Medulla oblongata (tissue), 1 donor: ENCODE data around the gene RNF144B.
"Not testable (repeated sequence)": the region's sequence is repeated elsewhere in the genome, so short reads cannot be mapped to it uniquely, and the experiment has no call there.

Source experiments
- DNase-seq: peaks from one replicate; pipeline ENCODE4 v3.0.0-alpha.2; 2015; ENCODE audit errors: extremely low spot score

Gene RNF144B

DNA sequence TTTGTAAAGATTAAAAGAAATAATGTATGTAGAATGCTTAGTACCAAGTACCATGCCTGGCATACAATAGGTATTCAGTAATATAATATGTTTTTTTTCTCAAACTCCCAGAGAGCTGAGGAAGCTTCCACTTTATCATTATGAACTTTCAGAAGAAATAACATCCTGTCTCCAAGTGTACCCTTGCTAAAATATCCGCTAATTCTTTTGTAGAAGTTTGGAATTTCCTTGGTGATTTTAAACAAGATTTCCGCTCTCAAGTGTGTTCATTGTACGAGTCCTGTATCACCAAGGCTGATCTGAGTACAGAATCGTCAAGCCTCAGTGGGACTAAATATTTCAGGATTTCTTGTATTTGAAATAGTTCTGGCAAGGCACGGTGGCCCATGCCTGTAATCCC is 16.1 kb upstream of the RNF144B start:
- no peak for DNase-seq

DNA sequence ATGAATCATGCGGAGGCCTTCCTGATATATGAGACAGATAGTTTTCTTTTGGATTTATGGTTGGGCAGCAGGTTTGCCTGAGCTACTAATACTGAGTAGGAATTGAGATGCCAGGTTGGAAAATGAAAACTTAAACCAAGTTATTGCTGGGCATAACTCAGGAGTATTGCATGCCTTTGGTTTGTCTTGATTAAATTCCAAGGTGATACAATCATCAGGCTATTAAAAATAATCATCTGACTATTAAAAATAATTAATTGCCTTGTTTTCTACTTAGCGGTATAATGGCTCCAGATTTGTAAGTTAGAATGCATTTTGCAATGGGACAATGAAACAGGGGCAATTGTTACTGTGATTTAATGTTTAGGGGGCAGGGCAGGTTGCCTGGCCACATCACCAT is 15.5 kb upstream of the RNF144B start:
- no peak for DNase-seq

DNA sequence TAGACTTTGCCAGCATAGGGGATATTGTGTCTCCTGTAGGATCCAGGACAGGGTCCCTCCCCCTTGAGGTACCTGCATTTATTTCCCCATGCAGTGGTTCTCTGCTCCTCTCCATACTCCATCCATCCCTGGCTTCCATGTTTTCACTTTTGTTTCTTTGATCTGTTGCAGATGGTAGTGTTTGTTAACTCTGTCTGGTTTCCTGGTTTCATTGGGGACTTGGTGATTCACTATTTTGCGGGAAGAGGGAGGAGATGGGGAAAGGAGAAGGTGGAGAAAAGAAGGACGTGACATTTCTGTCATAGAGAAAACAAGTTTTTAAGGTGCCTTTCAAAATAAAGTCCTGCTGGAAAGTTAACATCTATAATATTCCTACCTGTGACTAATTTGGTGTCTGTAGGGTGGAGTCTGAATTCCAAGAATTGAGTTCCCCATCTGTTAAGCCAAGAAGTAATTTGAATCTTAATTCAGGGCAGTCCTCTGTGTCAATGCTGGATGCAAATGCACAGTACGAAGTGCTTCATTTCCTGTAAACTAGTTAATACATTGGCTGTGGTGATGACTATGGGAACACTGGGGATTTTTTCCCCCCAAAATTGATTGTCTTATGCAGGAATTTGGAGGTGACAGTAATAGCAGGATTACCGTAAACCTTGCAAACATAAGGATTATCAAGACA is 6.9 kb upstream of the RNF144B start:
- DNase-seq = no peak

DNA sequence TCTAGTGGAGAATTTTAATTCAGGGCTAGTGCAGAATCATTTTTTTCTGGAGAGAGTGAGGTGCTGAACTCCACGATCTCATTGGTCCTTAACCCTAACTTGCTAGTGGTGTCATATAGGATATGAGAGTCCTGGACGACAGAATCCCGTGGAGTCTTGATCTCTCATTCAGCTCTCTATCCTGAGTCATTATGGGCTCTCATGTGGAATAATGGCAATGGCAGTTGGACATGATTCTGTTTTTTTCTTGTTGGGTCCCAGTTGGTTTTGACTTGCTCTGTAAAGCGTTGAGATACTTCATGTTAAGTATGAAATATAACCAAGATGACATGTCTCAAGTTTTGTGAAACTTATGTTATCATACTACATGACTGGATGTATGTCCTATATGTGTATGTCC is 6.3 kb upstream of the RNF144B start:
- DNase-seq = no peak

DNA sequence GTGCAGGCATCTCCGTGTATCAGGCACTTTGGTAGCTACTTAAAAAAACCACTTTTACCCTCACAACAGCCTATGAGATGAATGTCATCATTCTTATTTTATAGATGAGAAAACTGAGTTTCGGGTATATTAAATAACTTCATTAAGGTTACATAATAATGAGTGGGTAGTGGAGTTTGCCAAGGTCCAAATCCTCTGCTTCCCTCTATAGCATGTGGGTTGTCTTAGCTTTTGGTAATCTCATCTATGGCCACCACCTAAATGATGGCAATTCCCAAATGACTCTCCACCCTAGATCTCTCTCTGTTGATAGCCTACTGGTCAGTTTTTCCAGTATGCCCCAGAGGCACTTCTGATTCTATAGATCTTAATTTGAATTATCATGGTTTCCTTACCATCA is 3.7 kb upstream of the RNF144B start:
- DNase-seq = no peak

DNA sequence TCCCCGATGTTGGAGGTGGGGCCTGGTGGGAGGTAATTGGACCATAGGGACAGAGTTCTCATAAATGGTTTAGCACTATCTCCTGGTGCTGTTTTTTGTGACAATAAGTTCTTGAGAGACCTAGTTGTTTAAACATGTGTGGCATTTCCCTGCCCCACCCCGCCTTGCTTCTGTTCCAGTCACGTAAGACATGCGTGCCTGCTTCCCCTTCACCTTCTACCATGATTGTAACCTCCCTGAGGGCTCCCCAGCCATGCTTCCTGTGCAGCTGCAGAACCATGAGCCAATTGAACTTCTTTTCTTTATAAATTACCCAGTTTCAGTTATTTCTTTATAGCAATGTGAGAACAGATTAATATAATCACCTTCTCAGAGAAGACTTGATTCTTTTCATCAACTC is 2.5 kb upstream of the RNF144B start:
- no peak for DNase-seq

DNA sequence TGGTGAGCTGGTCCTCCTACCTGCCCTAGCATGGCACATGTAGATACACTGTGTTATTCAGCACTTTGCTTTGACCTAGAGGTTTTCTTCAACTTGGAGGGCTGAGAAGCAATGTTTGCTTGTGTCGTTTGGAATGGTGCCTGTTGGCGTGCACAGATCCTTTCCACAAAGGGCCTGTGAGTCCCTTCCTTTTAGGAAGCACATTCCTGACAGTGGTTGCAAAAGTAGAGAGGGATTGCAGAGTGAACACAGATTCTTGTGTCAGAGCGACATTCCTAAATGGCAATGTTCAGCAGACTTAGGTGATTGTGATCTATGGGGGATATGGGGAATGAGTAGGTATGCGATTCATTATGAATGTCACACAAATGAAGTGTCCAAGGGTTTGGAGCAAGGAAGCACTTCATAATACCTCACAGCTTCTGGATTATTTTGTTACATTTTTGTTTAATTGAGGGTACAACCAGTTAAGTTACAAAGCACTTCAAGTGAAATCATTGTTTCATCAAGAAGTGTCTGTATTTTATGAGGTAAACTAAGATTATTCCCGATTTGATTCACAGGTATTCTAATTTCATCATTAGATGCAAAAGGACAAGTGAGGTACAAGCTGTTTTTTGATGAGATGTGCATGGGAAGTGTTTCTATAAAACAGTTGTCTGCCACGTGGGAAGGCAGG is 713 bp upstream of the RNF144B start:
- peak; percentile 15 for DNase-seq

DNA sequence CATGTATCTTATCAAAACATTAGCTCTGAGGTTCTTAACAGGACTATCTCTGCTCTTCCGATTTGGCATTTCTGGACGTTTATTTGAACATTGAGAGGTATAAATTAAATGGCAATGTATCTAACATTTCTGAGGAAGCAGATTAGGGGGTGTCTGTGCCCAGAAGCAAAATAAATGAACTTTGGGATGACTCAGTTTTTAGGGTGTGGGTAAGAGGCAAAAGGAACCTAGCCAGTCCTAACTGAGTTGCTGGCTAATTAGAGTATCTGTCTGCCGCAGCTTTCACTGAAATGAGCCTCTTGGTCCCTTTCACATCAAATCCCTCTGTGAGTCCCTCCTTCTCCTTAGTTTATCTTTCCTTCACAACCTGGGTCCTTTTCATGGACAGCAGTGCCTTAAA is 1.1 kb downstream of the RNF144B start:
- DNase-seq = peak; percentile 15

DNA sequence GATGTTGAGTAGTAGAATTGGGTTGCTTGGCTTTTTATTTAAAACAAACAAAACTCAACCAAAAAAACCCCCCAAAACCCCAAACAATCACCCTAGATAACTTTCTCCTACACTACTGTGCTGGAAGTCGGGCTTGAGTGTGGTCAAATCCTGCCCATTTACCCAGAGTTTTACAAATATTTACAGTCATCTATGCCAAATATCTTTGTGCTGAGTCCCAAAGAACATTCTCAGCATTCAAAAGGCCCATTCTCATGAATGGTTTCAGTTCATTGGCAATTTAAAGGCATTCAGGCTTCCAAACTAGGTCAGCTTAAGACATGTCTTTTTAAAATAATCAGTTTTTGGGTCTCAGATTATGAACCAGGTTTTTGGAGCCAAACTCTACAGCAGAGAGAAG is 1.8 kb downstream of the RNF144B start:
- peak; percentile 30 for DNase-seq

DNA sequence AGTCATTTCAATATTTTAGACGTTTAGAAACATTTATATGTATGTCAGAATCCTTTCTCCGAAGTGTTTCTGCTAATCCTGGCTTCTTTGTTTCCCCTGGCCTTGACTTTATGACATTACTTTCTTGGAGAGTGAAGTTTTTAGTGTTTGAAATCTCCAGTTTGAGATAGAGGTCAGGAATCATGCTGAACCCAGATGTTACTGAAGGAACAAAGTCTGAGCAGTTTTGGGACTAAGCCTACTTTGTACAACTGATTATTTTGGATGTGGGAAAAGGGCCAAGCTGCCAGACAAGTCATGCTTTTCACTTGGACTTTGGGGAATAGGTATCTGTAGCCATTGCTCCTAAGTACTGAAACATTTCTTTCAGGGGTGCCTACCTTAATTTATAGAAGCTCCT is 2.3 kb downstream of the RNF144B start:
- peak; percentile 14 for DNase-seq

DNA sequence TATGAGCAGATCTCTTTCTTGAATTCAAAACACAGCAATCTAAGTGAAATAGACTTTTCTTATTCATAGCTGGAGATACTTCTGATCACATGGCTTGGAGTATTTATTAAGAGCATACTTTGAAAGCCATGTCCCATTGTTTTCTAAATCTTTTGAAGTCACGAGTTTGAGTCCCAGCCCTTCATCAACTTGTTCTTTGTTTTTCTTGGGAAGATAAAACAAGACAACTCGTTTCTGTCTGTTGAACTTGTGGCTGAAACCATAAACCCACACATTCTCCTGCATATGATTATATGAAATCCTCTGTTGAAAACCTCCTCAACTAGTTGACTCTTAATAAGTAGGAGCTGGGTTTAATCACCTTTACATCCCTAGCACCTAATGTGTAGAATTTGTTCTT is 3.3 kb downstream of the RNF144B start:
- DNase-seq = no peak

DNA sequence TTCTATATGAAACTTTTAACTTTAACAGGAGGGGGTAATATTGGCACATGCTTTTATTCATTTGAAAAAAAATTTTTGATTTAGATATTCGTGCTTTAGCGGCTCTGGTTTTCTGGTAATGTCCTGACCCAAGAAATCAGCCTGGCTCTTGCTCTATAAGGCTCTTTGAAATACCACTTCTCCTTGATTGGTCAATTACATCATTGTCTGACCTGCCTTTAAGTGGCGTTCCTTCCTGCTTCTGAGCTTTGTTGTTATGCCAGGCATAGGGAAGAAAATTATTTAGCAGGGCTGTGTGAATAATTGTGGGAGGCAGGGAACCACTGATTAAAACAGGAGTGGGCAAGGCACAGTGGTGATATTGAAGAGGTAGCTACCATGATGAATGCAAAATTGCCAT is 3.9 kb downstream of the RNF144B start:
- peak; percentile 12 for DNase-seq

DNA sequence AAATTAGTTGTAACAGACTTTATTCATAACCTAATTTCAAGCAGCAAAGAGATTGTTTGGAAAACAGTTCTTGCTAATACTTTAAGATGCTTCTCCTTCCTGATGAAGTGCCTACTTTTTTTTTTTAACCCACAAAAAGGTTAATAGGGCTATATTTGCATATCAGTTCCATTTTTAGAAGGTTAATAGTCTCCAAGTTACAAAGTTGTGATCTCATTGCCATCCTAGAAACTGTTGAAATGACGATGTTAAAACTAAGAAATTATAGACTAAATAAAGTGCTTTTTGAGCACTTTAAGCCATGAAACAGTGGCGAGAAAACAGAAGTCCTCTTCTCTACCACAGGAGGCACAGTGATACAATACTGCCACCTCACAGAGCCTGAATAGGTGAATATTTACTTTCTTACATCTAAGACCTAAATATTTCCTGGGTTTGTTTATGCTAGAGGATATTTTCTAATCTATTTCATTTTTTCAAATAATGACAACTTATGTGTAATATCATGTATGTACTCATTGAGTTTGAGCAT is 5.3 kb downstream of the RNF144B start:
- no peak for DNase-seq

DNA sequence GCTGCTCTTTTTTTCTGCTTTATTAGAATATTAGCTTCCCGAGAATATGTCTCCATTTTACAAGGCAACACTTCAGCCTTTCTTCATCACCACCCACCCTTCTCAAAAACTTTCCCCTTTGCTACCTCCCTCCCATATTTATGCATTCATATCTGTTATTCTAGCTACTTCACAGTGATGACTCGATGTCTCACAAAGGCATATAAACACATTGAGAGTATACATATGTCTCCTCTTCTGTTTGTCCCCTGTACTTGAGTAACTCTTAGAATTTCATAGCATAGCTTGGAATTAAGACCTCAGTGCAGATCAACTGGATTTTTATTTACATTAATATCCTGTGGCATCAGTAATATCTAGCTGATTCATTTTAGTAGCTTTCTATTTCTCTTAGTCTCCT is 6.5 kb downstream of the RNF144B start:
- no peak for DNase-seq

DNA sequence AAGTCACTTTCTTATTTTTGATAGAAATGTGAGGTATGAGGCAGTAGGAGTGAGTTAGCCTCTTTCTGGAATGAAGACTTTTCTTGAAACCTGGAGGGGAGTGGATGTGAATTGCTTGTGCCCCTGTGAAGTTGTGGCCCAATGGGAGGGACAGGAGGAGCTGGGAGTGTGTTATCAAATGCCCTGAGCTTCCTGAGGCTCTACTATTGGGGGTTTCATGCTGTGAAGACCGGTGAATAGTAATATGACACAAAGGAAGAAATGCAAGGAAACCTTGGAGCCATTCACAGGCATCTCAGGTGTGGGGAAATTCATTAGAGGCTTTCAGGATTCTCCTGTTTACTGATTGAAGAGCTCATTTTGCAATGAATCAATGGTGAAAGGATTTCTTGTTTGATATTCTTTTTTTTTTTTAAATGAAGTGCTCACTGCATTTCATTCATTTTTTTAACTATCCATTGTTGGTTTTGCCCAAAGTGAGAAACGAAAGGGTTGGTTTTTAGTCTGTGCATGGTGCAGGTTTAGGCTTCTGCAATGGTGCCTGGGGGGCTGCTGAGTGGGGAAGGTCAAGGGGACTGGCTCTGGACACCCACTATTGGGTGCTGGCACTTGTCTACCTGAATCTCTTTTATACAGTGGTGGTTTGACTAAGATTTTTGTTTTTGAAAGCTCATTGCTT is 8.2 kb downstream of the RNF144B start:
- DNase-seq = no peak

DNA sequence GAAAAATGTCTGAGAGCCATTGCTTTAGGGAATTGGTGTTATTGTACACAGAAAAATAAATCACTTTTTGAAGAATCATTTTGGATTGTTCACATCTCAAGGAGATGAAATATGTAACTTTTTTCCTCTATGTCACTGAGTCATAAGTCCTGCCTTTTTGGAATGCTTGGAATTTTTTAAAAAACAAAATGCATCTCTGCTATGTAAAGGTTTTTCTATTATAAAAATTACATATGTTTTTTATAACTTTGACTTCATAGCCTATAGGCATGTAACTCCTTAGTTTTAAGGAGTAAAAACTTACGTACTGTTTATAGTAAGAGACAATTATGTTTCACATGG is 8.7 kb downstream of the RNF144B start:
- no peak for DNase-seq

DNA sequence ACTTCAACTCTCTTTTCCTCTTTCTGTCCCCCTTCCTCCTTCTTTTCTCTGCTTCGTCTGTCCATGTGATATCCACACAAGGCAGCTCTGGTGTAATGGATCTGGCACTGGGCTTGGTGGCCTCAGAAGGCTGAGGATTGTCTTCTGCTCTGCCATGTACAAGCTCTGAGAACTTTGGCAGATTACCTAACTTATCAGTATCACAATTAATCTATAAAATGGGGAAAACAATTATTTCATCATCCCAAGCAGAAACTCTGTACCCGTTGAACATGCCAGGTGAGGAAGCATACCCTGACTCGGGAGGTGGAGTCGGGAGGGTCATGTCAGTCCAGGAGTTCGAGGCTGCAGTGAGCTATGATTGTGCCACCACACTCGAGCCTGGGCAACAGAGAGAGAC is 10.6 kb downstream of the RNF144B start:
- DNase-seq = no peak

DNA sequence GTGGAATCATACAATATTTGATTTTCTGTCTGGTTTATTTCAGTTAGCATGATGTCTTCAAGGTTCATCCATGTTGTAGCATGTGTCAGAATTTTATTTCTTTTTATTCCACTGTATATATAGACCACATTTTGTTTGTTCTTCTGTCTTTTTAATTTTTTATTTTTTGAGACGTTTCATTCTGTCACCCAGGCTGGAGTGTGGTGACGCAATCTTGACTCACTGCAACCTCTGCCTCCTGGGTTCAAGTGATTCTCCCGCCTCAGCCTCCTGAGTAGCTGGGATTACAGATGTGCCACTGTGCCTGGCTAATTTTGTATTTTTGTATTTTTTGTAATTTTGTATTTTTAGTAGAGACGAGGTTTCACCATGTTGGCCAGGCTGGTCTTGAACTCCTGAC is 11.1 kb downstream of the RNF144B start:
- DNase-seq = not testable (repeated sequence)

DNA sequence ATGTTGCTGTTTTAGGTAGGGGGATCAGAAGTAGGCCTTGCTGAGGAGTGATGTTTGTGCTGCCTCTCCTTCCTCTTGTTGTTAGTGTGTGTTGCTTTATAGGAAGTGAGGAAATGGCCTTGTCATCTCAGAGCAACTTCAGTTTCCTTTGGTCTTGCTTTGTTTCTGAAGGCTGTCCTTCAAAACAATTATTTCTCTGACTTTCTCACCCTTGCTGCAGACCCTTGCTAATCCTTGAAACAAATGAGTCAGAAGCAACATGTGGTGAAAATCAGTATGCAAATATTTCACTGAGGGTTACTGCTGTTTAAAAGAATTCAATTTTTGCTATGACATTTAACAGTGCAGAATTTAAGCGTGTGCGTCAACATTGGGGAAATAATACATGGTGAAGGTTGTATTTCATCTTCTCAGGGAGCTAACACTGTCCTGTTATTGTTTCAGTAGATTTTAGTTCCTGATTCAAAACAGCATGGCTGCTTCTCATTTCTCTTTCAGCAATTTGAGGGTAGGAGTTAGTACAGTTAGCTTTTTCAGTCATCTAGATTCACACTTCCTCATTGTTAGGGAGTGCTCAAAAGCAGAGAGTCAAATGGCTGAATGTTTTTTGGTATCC is 13.8 kb downstream of the RNF144B start:
- DNase-seq = peak; percentile 40

DNA sequence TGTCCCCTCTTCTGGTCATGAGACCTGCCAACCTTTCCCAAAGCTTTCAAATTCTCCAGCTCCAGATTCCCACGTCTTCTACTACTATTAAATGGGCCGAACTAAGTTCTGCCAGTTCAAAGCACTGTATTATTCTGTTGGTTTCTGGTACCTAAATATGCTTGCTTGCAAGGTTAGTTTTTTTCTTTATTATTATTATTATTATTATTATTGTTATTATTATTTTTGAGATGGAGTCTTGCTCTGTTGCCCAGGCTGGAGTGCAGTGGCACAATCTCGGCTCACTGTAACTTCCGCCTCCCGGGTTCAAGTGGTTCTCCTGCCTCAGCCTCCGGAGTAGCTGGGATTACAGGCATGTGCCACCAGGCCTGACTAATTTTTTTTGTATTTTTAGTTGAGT is 17.8 kb downstream of the RNF144B start:
- not testable (repeated sequence) for DNase-seq

DNA sequence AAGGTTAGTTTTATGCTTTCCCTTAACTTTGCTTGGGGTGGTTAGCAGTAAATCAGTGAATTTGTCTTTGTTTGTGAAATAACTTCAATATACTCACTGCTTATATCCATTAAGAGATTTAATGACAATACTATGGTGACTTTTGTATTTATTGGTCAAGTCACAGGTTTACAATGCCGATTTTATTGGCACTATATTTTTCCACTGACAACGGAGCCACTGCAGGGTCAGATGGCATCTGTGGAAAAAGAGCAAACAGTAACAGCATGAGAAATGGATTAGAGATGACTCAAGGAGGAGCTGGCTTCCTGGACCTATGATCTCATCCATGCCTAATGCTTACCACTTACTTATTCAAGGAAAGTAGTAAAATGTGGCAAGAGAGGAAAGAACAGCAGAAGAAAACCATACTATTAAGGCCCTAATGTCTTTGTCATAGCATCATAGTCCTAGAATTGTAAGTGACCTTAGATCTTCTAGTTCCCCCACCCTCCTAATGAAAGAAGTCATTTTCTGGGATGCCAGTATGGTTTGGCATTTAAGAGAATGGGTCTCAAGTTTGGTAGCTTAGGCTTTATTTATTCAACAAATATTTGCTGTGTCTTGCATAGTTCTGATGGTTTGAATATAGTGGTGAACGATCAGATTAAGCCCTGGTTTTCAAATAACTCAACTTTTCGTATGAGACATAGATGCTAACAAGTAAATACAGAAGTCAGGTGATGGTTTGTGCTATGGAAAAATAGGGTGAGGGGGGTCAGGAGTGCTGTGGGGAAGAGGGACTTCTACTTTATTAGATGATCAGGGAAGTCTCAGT is 18.5 kb downstream of the RNF144B start:
- DNase-seq = no peak
